Activated CD8-positive, alpha-beta memory T cell treated with anti-CD3 and anti-CD28 coated beads, Interleukin-2, amount 50 U/mL, for 4 hours (primary cell): ENCODE data around the gene RASGRF1.
"Not testable (repeated sequence)": the region's sequence is repeated elsewhere in the genome, so short reads cannot be mapped to it uniquely, and the experiment has no call there.

ENCODE experiments used
- DNase-seq: peaks from one replicate; pipeline ENCODE4 v3.0.0-alpha.2; 2020

The RASGRF1 gene, protein sequence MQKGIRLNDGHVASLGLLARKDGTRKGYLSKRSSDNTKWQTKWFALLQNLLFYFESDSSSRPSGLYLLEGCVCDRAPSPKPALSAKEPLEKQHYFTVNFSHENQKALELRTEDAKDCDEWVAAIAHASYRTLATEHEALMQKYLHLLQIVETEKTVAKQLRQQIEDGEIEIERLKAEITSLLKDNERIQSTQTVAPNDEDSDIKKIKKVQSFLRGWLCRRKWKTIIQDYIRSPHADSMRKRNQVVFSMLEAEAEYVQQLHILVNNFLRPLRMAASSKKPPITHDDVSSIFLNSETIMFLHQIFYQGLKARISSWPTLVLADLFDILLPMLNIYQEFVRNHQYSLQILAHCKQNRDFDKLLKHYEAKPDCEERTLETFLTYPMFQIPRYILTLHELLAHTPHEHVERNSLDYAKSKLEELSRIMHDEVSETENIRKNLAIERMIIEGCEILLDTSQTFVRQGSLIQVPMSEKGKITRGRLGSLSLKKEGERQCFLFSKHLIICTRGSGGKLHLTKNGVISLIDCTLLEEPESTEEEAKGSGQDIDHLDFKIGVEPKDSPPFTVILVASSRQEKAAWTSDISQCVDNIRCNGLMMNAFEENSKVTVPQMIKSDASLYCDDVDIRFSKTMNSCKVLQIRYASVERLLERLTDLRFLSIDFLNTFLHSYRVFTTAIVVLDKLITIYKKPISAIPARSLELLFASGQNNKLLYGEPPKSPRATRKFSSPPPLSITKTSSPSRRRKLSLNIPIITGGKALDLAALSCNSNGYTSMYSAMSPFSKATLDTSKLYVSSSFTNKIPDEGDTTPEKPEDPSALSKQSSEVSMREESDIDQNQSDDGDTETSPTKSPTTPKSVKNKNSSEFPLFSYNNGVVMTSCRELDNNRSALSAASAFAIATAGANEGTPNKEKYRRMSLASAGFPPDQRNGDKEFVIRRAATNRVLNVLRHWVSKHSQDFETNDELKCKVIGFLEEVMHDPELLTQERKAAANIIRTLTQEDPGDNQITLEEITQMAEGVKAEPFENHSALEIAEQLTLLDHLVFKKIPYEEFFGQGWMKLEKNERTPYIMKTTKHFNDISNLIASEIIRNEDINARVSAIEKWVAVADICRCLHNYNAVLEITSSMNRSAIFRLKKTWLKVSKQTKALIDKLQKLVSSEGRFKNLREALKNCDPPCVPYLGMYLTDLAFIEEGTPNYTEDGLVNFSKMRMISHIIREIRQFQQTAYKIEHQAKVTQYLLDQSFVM (N-terminal part only)

DNA sequence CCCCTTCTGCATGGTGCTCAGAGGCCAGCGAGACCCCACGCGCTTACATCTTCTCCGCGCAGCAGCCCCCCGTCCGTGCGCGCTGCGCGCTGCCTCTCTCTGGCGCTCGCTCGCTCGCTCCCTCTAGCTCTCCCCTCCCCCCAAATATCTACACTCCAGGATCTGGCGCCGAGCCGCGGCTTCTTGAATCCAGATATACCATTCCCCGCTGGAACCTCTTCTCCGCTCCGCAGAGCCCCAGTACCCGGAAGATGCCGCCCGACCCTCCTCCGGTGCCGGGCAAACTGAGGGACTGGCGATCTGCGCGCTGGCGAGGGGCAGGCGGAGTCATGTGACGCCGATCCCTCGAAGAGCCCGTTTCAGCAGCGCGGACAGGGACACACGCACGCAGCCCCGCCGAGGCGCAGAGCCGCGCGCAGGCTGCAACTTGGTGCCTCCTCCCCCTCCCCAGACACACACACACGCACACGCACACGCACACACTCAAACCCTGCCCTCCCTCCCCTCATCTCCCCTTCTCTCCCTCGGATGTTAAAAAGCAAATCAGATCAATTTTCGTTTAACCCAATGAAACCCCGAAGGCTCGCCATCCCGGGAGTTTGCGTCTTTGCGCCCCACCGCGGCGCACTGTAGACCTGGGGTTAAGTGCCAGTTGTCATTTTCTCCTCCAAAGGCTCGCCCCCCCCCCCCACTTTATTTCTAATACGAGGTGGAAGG, at the start of gene RASGRF1:
TSS of gene RASGRF1 (minus strand) at position 294 of the 717 bp plus-strand sequence. CDS start at position 12, 282 bp downstream.
- no peak for DNase-seq

DNA sequence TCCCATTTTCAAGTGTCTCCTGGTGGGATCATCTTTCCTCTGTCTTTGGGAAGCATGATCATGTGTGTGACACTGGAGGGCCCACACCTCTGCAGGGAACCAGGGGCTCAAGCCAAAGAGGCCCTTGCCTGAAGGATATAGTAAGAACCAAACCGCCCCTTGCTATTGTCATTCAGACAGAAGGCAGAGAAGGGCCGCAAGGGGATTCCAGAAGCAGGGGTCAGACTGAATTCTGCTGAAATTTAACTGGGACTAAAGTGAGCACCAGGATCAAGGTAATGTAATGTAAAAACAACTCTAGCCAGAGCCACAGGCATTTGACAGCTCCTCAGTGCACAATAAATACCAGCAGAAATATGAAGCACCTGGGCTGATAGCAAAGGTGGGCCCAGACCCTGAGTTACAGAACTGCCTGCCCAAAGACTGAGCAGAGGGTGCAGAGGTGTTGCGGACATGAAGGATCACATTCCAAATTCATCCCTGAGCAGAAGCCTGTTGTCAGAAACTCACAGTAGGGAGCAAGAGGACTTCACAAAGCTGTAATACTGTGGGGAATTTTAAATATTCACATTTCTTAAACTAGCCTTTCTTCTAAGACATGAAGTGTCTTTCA, 46.0 kb upstream of the RASGRF1 start:
- no peak for DNase-seq

DNA sequence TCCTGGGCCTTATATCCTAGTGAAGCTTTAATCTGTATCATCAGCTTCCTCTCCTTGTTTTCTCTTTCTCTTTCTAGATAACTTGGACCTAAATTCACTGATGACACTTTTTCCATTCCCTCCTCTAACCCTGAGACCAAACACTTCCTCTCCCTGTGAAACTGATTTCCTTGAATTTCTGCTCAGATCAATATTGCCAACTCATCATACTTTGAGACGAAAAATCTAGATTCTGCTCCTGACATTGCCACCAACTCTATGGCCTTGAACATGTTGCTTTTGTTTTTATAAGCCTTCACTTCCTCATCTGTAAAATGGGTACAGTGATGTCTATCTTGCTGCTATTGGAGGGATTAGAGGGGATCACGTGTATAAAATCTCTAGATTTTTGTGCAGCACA, 42.7 kb upstream of the RASGRF1 start:
- no peak for DNase-seq

DNA sequence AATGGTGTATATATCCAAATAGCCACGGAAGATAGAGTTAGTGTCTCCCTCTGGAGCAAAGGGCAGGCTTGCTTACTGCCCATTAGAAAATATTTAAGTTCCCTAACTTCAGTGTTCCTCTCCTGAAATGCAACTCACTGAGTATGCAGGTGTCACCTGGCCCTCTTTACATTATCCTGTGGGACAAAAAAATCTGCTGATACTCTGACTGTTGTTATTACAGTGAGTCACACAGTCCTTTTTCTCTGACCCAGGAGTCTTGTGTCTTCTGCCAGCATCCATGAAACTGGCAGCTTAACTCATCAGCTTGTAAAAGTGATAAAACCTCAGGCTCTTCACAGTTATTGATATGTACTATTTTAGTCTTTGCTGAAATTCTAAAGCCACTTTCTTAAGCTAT, 42.2 kb upstream of the RASGRF1 start:
- DNase-seq: no peak

DNA sequence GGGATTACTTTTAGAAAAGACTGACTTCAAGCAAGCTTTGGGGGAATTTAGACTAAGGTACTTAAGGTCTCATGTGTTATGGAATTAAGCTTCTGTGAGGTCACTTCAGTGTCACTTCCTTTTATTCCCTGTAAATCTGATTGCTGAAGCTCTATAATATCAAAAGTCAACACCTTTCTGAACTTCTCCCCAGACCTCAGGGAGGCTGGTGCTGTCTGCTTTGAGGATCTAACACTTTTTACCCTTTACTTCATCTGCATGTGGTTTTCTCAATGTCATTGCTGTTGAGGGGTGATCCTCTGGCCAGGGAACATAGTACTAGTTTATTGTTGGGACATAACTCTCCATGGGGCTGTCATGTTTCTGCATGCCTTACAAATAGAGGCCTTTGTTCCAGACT, 41.8 kb upstream of the RASGRF1 start:
- no peak for DNase-seq

DNA sequence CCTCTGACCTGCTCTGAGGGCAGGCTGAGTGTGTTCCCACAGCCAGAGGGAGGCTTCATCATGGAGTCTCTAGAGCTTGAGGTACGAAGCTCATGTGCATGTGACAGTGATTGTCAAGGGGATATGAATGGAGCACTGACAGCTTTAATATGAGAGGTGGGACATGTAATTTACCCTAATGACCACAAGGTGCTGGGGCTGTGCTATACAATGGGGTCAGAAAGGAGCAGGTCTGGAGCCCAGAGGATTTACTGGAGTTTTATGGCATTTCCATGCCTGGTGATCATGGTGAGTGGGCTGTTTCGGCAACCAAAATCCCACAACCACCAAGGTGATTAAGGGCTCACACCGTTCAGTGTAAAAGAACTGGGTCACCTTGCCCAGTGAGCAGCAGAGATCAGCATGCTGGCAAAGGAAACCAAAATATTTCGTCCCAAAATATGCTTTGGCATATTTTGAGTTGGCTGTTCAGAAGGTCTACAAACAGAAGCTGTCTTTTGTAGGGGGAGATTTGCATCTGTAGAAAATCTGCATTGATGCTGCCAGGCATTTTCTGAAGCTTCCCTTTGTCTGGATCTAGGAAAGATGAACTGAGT, 40.1 kb upstream of the RASGRF1 start:
- DNase-seq: no peak

DNA sequence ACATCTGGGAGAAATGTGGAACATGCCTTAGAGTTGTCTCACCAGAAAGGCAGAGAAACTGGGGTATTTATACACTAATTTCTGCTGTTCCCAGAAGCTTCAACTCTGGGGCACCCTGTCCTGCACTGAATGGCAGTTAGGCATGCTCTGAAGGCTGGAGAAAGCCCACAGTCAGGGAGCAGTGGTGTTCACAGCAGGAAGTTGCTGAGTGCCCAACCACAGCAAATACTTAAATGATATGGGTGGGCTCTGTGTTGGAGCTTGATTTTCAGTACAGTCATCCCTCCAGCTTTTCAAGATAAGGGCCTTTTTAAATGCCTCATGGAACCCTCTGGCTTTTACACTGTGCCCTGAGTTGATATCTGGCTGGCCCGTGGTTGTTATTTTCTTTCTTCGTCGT, 38.7 kb upstream of the RASGRF1 start:
- no peak for DNase-seq

DNA sequence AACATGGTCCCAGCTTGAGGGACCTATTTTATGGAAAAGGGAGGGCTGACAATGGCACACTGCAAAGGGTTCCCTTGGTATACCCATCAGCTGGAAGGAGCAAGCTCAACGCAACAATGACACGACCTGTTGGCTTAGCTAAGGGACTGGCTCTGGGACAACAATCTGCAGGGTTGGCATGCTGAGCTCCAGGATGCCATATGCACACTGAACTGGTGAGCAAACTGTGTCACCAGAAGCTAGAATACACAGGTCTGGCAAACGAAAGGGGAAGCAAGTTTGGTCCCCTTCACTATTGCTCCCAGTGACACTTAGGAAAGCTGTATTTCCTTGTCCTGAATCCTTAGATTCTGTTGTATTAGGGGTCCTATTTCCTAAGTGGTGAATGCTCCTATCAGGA, 38.0 kb upstream of the RASGRF1 start:
- DNase-seq: no peak

DNA sequence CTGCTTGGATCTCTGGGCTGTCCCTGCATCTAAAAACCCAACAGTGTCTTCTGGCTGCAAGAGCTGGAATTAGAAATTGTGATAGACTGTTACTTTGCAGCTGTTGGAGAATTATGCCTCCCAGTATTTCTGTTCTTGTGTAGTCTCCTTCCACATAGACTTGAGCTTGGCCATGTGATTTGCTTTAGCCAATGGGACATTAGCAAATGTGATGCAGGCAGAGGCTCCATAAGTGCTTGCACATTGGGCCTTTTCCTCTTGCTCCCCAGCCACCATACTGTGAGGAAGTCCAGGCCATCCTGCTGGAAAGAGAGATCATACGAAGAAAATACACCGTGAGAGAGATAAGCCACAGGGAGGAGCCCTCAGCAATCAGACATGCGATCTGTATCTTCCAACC, 33.8 kb upstream of the RASGRF1 start:
- no peak for DNase-seq

DNA sequence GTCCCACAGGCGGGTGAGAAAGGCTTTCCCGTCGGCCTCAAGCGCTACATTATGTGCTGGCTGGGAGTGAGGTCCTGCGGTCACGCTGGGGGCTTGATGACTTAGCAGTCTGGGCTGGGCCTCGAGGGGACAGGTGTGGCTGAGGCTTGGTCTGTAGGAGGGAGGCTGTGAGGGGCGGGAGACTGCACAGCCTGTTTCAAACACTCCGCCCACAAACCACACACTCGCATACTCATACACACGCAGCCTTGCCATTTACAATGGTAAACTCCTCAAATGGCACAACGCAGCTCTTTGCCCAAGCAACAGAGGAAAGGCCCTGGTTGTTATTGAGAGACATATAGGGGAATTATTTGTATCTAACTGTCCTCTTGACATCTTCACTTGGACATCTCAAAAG, 32.4 kb upstream of the RASGRF1 start:
- no peak for DNase-seq

DNA sequence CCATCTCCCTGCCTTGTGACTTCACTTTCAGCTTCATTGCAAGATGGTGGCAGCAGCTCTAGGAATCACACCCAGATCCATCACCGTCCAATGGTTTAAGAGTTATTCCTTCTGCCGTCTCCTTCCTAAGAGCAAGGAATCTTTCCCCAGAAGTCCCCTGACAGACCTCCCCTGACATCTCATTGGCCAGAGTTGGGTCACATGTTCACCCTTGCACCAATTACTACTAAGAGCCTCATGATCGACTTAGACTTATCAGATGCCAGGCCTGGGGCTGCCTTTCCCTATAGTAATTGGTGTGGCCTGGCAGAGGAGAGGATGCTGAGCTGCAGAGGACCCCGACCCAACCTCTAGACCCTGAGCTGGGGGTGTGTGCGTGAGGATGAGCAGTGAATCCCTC, 31.8 kb upstream of the RASGRF1 start:
- DNase-seq: no peak

DNA sequence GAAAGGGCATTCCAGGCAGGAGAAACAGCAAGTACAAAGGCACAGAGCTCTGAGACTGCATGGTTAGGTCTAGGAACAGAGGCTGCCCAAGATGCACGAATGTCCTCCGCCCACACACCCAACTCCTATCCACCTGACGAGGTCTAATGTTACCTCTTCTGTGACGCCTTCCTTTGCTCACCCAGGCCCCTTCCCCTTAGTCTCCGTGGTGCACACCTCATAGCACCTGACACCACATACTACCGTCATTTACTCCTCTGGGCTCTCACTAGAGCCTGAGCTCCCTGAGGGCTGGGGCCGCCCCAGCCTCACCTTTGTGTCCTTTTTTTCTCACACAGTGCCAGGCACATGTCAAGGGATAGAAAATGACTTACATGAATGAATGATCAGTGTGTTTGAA, 31.0 kb upstream of the RASGRF1 start:
- no peak for DNase-seq

DNA sequence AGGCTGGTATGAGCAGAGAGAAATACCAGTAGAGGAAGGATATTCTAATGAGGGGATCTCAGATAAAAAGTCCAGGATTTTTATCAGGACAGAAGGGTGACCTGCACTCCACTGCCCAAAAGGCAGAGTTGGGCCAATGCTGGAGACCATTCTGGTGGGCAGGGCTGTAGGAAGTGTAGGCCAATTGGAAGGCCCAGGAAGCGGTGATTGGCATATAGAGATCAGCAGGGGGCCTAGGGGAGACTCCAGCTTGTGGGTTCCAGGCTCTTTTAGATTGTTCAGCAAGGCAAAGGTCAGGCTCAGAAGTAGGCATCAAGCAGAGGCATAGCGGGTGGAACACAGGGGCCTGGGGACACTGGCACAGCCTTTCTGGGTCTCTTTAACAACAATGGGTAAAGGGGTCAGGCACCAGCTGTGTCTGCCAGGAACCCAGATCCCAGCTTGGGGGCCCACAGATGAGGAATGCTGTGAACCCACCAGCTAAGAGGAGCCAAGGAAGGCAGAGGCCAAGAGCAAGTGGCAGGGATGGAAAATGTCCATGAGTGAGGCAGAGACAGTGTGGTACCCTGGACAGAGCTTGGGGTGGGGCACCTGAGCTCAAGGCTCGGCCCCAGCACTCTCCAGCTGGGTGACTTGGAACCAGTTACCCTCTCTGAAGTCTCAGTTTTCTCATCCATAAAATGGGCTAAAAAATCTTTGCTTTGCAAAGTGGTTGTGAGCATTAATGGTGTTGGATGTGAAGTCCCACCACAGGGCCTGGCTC, 27.0 kb upstream of the RASGRF1 start:
- no peak for DNase-seq

DNA sequence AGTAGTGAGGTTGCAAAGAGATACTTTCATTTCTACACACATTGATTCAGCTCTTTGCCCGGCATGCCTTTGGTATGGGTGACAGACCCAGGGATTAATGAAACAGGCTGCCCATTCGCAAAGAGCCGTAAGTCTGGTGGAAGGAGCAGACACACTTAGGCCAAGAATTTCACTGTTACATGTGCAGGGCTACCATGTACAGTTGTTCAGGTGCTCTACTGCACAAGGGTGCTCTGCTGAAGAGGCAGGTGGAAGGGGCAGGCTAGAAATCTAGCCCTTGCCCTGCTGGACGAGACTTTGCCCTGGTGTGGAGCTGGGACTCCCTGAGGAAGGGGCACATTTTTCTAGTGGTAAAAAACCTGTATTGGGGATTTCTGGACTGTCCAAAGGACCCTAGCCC, 26.2 kb upstream of the RASGRF1 start:
- DNase-seq: no peak

DNA sequence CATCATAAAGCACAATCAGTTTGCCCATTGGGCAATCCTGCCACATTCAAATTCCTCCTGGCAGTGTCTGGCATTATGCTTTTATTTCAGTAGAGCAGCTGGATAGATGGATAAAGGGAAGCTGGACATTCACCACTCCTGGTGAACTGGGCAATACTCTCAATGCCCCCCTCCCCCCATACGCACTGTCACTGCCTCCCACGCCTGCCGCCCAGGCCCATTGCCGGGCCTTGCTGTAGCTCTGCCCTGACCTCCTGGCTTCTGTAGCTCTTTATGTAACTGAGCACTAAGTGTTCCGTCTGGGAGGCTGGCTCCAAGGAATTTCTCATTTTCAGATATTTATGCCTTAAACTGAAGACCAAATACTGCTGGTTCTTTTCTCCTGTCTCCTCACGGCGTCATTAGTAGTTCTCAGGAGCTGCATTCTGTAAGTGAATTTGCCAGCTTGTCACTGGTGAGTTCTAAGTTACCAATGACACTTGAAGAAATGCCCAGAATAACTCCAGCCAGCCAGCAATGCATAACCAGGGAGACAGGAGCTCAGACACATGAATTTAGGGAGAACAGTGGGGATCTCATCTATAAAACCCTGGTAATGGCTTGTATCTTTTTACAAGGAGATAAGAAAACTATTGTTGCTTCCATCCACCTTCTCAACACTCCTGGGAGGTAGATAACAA, 25.5 kb upstream of the RASGRF1 start:
- DNase-seq: no peak

DNA sequence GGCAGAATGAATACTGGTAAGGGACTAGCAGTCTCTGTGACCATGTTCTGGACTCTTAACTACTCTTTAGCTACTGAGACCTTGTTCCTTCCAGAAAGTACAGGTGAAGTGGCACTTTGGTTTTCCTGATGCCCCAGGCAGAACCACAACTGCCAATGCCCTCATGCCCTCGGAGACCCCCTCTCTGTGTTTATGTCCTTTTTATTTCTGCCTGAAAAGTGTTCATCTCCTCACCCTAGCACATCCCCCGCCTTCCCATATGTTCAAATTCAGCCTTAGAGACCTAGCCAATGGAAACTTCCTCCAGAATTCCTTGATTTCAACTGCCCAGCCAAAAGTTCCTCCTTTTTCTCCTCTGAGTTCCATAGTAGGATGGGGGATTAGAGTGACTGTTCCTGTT, 23.3 kb upstream of the RASGRF1 start:
- no peak for DNase-seq

DNA sequence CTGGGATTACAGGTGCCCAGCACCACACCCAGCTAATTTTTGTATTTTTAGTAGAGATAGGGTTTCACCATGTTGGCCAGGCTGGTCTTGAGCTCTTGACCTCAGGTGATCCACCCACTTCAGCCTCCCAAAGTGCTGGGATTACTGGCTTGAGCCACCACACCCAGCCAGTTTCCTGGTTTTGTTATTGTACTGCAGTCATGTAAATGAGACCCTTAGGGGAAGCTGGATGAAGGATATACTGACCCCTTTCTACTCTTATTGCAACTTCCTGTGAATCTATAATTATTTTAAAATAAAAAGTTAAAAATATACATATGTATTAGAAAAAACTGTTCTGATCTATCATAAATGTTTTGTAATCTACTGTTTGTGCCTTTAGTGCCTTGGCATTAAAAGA, 20.8 kb upstream of the RASGRF1 start:
- DNase-seq: not testable (repeated sequence)

DNA sequence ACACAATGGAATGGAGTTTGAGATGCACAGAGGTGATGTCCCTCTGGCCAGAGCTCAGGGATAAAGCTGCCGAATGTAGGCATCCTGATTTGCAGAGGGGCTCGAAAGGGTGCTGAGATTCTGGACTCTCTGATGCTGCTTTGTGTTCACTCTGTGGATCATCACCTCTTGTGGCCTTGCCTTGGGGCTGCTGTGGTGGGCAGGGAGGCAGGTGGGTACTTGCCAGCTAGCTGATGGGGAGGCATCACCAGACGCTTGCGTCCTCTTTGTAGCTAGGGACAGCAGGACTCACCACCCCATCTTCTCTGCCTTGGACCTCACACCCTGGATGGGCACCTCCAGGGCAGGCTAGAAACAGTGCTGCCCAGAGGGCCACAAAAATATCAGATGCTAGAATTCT, 14.6 kb upstream of the RASGRF1 start:
- DNase-seq: no peak

DNA sequence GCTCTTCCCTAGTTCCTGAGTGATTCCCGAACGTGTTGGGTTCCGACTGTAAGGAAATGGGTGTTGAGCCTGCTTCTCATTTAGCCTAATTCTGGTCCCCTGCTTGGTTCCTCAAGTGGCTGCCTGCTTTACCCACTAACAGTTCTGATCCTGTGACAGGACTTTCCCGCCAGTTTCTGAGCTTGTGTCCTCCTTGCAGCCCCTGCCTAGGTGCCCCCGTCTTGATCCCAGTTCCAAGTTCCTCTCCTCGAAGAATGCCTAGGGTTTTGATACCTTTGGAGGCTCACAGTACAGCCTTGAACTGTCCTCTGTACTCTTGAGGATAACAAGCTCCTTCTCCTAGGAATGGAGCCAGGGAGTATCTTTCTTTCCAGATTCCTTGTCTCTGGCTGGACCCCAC, 12.0 kb upstream of the RASGRF1 start:
- no peak for DNase-seq

DNA sequence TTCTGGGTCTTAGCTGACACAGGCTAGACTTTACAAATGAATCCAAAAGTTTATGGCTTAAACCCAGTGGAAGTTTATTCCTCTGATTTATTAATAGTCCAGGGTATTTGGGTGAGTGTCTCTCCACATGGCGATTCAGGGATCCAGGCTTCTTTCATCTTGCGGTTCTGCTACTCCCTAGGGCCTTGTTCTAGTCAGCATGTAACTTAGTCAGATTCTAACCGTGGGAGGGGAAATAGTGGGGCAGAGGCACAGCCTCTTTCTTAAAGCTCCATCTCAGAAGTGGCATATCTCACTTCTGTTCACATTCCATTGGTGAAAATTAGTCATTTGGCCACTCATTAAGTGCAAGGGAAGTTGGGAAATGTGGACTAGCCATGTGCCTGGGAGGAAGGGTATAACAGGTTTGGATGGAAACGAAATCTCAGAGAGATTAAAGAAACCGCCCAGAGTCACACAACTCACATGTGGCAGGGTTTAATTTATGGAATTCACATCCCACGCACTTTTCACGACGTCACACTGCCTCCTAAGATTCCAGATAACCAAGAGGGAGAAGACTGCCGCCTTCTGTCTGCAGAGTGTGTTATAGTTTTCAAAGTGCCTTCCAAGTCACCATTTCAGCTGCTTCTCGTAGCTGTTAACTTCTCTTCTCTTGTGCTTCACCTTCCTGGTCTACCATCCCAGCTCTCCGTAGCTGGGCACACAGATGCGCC, 11.4 kb upstream of the RASGRF1 start:
- no peak for DNase-seq
